ENCODE data around the gene C1orf53.
"Not testable (repeated sequence)": the region's sequence is repeated elsewhere in the genome, so short reads cannot be mapped to it uniquely, and the experiment has no call there.

C1orf53 gene

GRCh38 chr1:197902454-197903195 lies at the start of gene C1orf53:
TSS of gene C1orf53 (plus strand) at chr1:197902630. CDS start at chr1:197902650, 20 bp downstream.
- Histone ChIP-seq H3K4me3 (ENCODE audit: insufficient read depth, low read length, poor library complexity, severe bottlenecking) (peak within 1 kb of the TSS; percentile 60), H2AFZ (ENCODE audit: low read depth, low read length, severe bottlenecking) (peak within 1 kb of the TSS; percentile 93), H3K36me3 (ENCODE audit: low read length) (no peaks in the 10 kb centered on the region), H3K27me3 (ENCODE audit: low read length) (no peaks in the 10 kb centered on the region), H3K9ac (ENCODE audit: low read length) (peak within 1 kb of the TSS; percentile 75), H3K9me3 (ENCODE audit: insufficient read depth, low read length) (no peaks in the 10 kb centered on the region), H3K9me2 (replicated peaks; ENCODE audit: insufficient read depth, low read length) (no peaks in the 10 kb centered on the region), H3K4me2 (ENCODE audit: low read depth, low read length, poor library complexity, severe bottlenecking) (peak within 1 kb of the TSS; percentile 69), H3F3A (ENCODE audit: insufficient read depth) (peaks cover 10% of the 10 kb centered on the region; the same call in 1 of the 2 replicates), H3K27ac (ENCODE audit: low read depth, low read length) (peak within 1 kb of the TSS; percentile 65), H4K20me1 (ENCODE audit: low read depth, low read length) (no peaks in the 10 kb centered on the region), H3K79me2 (ENCODE audit: insufficient read depth, low read length) (no peaks in the 10 kb centered on the region)
- TF ChIP-seq CTCF (IDR thresholded peaks at IDR 0.05; ENCODE audit: insufficient read depth, low read length, poor library complexity, severe bottlenecking) (no peak), EZH2phosphoT487 (conservative IDR thresholded peaks at IDR 0.05; ENCODE audit: low read length) (no peak)

- not testable (repeated sequence) for H3K9ac ChIP-seq (ENCODE audit: low read length); H3K36me3 ChIP-seq (ENCODE audit: low read length); H3K9me2 ChIP-seq (replicated peaks; ENCODE audit: insufficient read depth, low read length); H2AFZ ChIP-seq (ENCODE audit: low read depth, low read length, severe bottlenecking); H3K79me2 ChIP-seq (ENCODE audit: insufficient read depth, low read length); H3K27me3 ChIP-seq (ENCODE audit: low read length); H3K9me3 ChIP-seq (ENCODE audit: insufficient read depth, low read length); H3K4me3 ChIP-seq (ENCODE audit: insufficient read depth, low read length, poor library complexity, severe bottlenecking); H3F3A ChIP-seq (ENCODE audit: insufficient read depth); H3K4me2 ChIP-seq (ENCODE audit: low read depth, low read length, poor library complexity, severe bottlenecking); H4K20me1 ChIP-seq (ENCODE audit: low read depth, low read length); H3K27ac ChIP-seq (ENCODE audit: low read depth, low read length)
These were observed 46.7 kb upstream of the C1orf53 start for GRCh38 chr1:197855751-197856150.

GRCh38 chr1:197857477-197857876 lies 45.0 kb upstream of the C1orf53 start:
- H3K36me3 ChIP-seq (ENCODE audit: low read length), result no peaks in the 10 kb centered on the region
- no peaks in the 10 kb centered on the region for H3F3A ChIP-seq (ENCODE audit: insufficient read depth)
- H3K9me2 ChIP-seq (replicated peaks; ENCODE audit: insufficient read depth, low read length), result no peaks in the 10 kb centered on the region
- H3K27me3 ChIP-seq (ENCODE audit: low read length), result no peaks in the 10 kb centered on the region
- TF ChIP-seq CTCF (IDR thresholded peaks at IDR 0.05; ENCODE audit: insufficient read depth, low read length, poor library complexity, severe bottlenecking), result no peak
- TF ChIP-seq EZH2phosphoT487 (conservative IDR thresholded peaks at IDR 0.05; ENCODE audit: low read length), result no peak
- H3K4me3 ChIP-seq (ENCODE audit: insufficient read depth, low read length, poor library complexity, severe bottlenecking), result no peak overlapping the region
- peak overlapping the region; percentile 7; the same call in 1 of the 2 replicates for H3K27ac ChIP-seq (ENCODE audit: low read depth, low read length)
- no peaks in the 10 kb centered on the region for H3K79me2 ChIP-seq (ENCODE audit: insufficient read depth, low read length)
- H3K4me2 ChIP-seq (ENCODE audit: low read depth, low read length, poor library complexity, severe bottlenecking), result peak overlapping the region; percentile 22
- H3K9ac ChIP-seq (ENCODE audit: low read length), result no peak overlapping the region
- no peaks in the 10 kb centered on the region for H3K9me3 ChIP-seq (ENCODE audit: insufficient read depth, low read length)
- H2AFZ ChIP-seq (ENCODE audit: low read depth, low read length, severe bottlenecking), result peak overlapping the region; percentile 0
- H4K20me1 ChIP-seq (ENCODE audit: low read depth, low read length), result no peaks in the 10 kb centered on the region

- Histone ChIP-seq H3K9me3 (ENCODE audit: insufficient read depth, low read length) (no peaks in the 10 kb centered on the region), H4K20me1 (ENCODE audit: low read depth, low read length) (no peaks in the 10 kb centered on the region), H3K4me3 (ENCODE audit: insufficient read depth, low read length, poor library complexity, severe bottlenecking) (no peak overlapping the region), H3K4me2 (ENCODE audit: low read depth, low read length, poor library complexity, severe bottlenecking) (no peak overlapping the region), H3K27ac (ENCODE audit: low read depth, low read length) (no peak overlapping the region), H3K79me2 (ENCODE audit: insufficient read depth, low read length) (no peaks in the 10 kb centered on the region), H3K36me3 (ENCODE audit: low read length) (no peaks in the 10 kb centered on the region), H3K9me2 (replicated peaks; ENCODE audit: insufficient read depth, low read length) (no peaks in the 10 kb centered on the region), H3K9ac (ENCODE audit: low read length) (no peak overlapping the region), H3F3A (ENCODE audit: insufficient read depth) (no peaks in the 10 kb centered on the region), H2AFZ (ENCODE audit: low read depth, low read length, severe bottlenecking) (no peak overlapping the region), H3K27me3 (ENCODE audit: low read length) (no peaks in the 10 kb centered on the region)
- no peak for TF ChIP-seq CTCF (IDR thresholded peaks at IDR 0.05; ENCODE audit: insufficient read depth, low read length, poor library complexity, severe bottlenecking)
- TF ChIP-seq EZH2phosphoT487 (conservative IDR thresholded peaks at IDR 0.05; ENCODE audit: low read length), result no peak
These were observed 43.4 kb upstream of the C1orf53 start for GRCh38 chr1:197859024-197859423.

All from SU-DHL-6 (cell line).